Raji (cell line): ENCODE measurements around the gene DLL3.
A peak's percentile ranks its signal among the peaks of the same experiment; 100 is the strongest.

Experiments used
- POLR2A ChIP-seq: IDR thresholded peaks from 2 replicates; pipeline ENCODE4 v1.6.1; 2011; ENCODE audit warnings: low read depth, low read length, control low read depth; ENCODE audit not compliant: insufficient read depth

Gene DLL3

GRCh38 chr19:39502640-39503417 is 4.1 kb downstream of the DLL3 start:
- 0 out of 2 replicates have a peak, but pooled peaks have one; percentile 28 for TF ChIP-seq POLR2A

- TF ChIP-seq POLR2A = no peak
Measured at GRCh38 chr19:39506598-39506943, 7.8 kb downstream of the DLL3 start.

- TF ChIP-seq POLR2A = no peak
Measured at GRCh38 chr19:39506944-39507714, 8.4 kb downstream of the DLL3 start.

- TF ChIP-seq POLR2A = no peak
Measured at GRCh38 chr19:39507715-39508364, 9.1 kb downstream of the DLL3 start.

DNA sequence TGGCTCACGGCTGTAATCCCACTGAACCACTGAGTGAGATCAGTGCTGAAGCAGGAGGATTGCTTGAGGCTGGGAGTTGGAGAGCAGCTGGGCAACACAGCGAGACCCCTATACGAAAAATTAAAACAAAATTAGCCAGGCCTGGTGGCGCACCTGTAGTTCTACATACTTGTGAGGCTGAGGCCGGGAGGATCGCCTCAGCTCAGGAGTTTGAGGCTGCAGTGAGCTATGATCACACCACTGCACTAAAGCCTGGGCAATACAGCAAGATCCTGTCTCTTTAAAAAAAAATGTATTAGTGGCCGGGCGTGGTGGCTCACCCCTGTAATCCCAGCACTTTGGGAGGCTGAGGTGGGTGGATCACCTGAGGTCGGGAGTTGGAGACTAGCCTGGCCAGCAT is 9.9 kb downstream of the DLL3 start:
- no peak for TF ChIP-seq POLR2A

DNA sequence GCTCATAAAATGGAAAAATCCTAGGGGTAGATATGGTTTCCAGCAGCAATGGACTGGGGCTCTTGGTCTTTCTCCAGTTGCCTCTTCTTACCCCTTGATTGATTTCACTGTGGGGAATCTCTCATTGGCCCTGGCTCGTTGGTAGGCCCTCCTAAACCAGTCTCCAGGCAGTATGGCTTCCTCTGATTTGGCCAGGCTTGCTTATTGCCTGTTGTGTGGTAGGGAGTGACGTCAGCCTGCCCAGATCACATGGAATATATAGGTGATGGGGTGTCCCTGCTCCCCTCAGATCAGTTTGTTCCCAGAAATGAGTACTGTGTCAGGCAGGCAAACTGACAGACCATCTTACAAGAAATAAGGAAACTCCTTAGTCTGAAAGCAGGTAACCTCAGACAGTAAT is 10.5 kb downstream of the DLL3 start:
- TF ChIP-seq POLR2A = no peak

GRCh38 chr19:39512988-39513387 is 14.2 kb downstream of the DLL3 start:
- no peak for TF ChIP-seq POLR2A

GRCh38 chr19:39514840-39515550 is 16.2 kb downstream of the DLL3 start, which contains the start of gene SELENOV:
TSS of gene SELENOV (plus strand) at chr19:39515139. CDS start at chr19:39515213, 74 bp downstream.
- no peak for TF ChIP-seq POLR2A

DNA sequence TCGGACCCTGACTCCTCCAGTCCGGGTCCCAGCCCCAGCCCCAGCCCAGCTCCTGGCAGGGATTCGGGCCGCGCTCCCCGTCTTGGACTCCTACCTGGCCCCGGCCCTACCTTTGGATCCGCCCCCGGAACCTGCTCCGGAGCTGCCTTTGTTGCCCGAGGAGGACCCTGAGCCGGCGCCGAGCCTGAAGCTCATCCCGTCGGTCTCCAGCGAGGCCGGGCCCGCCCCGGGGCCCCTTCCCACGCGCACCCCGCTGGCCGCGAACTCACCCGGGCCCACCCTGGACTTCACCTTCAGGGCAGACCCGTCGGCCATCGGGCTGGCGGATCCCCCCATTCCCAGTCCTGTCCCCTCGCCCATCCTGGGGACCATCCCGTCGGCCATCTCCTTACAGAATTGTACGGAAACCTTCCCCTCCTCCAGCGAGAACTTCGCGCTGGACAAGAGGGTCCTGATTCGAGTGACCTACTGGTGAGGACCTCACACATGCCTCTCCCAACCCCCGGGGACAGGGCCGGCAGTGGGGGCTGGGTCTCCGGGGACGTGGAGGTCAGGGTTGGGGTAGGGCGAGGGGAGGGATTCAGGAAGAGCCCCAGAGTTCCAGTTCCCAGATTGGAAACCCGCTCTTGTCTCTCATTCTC is 16.9 kb downstream of the DLL3 start:
- no peak for TF ChIP-seq POLR2A

- no peak for TF ChIP-seq POLR2A
Measured at GRCh38 chr19:39516270-39516669, 17.5 kb downstream of the DLL3 start.

DNA sequence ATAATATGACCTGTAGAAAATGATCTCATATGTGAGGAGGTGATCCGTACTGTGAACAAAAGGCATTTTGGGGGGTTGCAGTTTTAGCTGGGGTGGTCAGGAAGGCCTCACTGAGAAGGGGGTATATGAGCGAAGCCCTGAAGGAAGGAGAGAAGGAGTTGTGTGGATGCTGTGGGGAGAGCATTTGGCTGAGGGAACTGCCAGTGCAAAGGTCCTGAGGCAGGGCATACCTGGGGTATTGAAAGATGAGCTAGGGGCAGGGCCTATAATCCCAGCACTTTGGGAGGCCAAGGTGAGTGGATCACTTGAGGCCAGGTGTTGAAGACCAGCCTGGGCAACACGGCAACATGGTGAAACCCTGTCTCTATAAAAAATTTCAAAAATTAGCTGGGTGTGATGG is 18.7 kb downstream of the DLL3 start:
- TF ChIP-seq POLR2A = no peak

GRCh38 chr19:39518458-39518857 is 19.7 kb downstream of the DLL3 start:
- TF ChIP-seq POLR2A = no peak

DNA sequence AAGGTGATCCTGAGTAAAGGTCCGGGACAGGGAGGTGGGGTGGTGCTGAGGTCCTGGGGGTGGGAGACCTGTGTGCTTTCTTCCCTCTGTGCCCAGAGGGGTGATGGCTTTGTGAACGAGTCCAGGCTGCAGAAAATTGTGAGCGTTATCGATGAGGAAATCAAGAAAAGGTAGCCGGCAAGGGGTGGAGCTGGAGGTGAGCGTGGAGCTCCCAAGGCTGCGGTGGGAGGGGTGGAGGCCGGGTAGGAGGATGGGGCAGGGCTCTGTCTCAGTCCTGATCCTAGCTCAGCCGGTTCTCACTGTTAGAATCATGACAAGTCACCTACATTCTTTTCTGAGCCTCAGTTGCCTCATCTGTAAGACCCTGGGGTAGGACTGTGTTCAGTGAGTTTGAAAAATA is 20.2 kb downstream of the DLL3 start:
- TF ChIP-seq POLR2A = no peak

DNA sequence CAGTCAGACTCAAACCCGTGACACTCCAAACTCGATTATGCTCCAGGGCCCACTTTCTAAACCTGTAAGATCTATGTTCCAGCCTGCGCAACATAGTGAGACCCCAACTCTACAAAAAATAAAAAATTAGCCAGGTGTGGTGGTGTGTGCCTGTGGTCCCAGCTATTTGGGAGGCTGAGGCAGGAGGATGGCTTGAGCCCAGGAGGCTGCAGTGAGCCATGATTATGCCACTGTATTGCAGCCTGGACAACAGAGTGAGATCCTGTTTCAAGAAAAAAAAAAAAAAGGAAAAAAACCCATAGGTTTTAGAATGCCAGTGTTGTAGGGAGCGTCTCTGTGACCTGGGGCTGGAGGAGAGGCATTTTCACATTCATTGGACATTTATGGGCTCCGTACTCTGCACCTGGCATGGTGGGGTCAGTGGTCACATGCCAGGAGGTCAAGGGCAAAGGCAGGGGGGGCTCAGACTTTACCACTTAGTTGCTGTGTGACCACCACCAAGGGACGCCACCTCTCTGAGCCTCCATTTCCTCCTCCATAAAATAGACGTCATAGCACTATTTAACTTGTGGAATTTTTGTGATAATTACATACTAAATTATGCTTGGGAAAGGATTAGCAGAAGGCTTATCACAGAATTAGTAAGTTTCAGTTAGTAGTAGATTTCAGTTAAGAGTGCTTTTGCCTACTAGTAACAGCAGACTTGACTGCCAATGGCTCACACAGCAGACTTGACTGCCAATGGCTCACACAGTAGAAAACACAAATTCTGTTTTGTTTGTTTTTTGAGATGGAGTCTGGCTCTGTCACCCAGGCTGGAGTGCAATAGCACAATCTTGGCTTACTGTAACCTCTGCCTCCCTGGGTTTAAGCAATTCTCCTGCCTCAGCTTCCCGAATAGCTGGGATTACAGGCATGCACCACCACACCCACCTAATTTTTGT is 22.1 kb downstream of the DLL3 start:
- TF ChIP-seq POLR2A = no peak
